Measurements from ENCODE around the gene NTM. TPM values are rescaled to one million over a fixed set of nuclear protein-coding genes. Genes with fewer than 3 reads are reported as not detected.

NTM gene
- total RNA-seq, 2 donors from 2014 or later = not detected

- H3K27me3 ChIP-seq (replicated peaks; ENCODE audit: insufficient read depth) = no peaks in the 10 kb centered on the region
- H3K4me3 ChIP-seq = no peak overlapping the region
- no peak for ATAC-seq (ENCODE audit: insufficient number of reproducible peaks, low FRiP score, low read depth)
- no peak for DNase-seq (ENCODE audit: low spot score)
- H3K27ac ChIP-seq = no peak overlapping the region
- no peaks in the 10 kb centered on the region for H3K9me3 ChIP-seq
- H3K36me3 ChIP-seq = no peaks in the 10 kb centered on the region
- no peak for TF ChIP-seq CTCF (IDR thresholded peaks at IDR 0.05)
- no peaks in the 10 kb centered on the region for H3K4me1 ChIP-seq (ENCODE audit: control insufficient read depth in 1 of 2, low read depth in 2 of 2)
These were observed 388.7 kb downstream of the NTM start for GRCh38 chr11:131759140-131759539.

- TF ChIP-seq CTCF (IDR thresholded peaks at IDR 0.05) = no peak
- ATAC-seq (ENCODE audit: insufficient number of reproducible peaks, low FRiP score, low read depth) (no peak), DNase-seq (ENCODE audit: low spot score) (no peak)
- no peak overlapping the region for H3K27ac ChIP-seq
- no peaks in the 10 kb centered on the region for H3K9me3 ChIP-seq
- H3K4me3 ChIP-seq = no peak overlapping the region
- H3K4me1 ChIP-seq (ENCODE audit: control insufficient read depth in 1 of 2, low read depth in 2 of 2) = no peaks in the 10 kb centered on the region
- H3K27me3 ChIP-seq (replicated peaks; ENCODE audit: insufficient read depth) = no peaks in the 10 kb centered on the region
- no peaks in the 10 kb centered on the region for H3K36me3 ChIP-seq
These were observed 390.0 kb downstream of the NTM start for GRCh38 chr11:131760091-131761061.

- DNase-seq (ENCODE audit: low spot score) (no peak), ATAC-seq (ENCODE audit: insufficient number of reproducible peaks, low FRiP score, low read depth) (no peak)
- Histone ChIP-seq H3K4me3 (no peak overlapping the region), H3K4me1 (ENCODE audit: control insufficient read depth in 1 of 2, low read depth in 2 of 2) (no peaks in the 10 kb centered on the region), H3K27me3 (replicated peaks; ENCODE audit: insufficient read depth) (no peaks in the 10 kb centered on the region), H3K27ac (no peak overlapping the region), H3K36me3 (no peaks in the 10 kb centered on the region), H3K9me3 (no peaks in the 10 kb centered on the region)
- TF ChIP-seq CTCF (IDR thresholded peaks at IDR 0.05) = no peak
These were observed 392.1 kb downstream of the NTM start for GRCh38 chr11:131762346-131763110.

GRCh38 chr11:131763193-131763890, 392.9 kb downstream of the NTM start:
- no peaks in the 10 kb centered on the region for H3K36me3 ChIP-seq
- no peaks in the 10 kb centered on the region for H3K27me3 ChIP-seq (replicated peaks; ENCODE audit: insufficient read depth)
- H3K4me3 ChIP-seq = no peak overlapping the region
- ATAC-seq (ENCODE audit: insufficient number of reproducible peaks, low FRiP score, low read depth) (no peak), DNase-seq (ENCODE audit: low spot score) (no peak)
- H3K9me3 ChIP-seq = no peaks in the 10 kb centered on the region
- TF ChIP-seq CTCF (IDR thresholded peaks at IDR 0.05) = no peak
- H3K27ac ChIP-seq = no peak overlapping the region
- no peaks in the 10 kb centered on the region for H3K4me1 ChIP-seq (ENCODE audit: control insufficient read depth in 1 of 2, low read depth in 2 of 2)

- Histone ChIP-seq H3K9me3 (no peaks in the 10 kb centered on the region), H3K27ac (no peak overlapping the region), H3K4me1 (ENCODE audit: control insufficient read depth in 1 of 2, low read depth in 2 of 2) (no peaks in the 10 kb centered on the region), H3K27me3 (replicated peaks; ENCODE audit: insufficient read depth) (no peaks in the 10 kb centered on the region), H3K36me3 (no peaks in the 10 kb centered on the region), H3K4me3 (no peak overlapping the region)
- DNase-seq (ENCODE audit: low spot score) (no peak), ATAC-seq (ENCODE audit: insufficient number of reproducible peaks, low FRiP score, low read depth) (no peak)
- TF ChIP-seq CTCF (IDR thresholded peaks at IDR 0.05) = no peak
These were observed 393.7 kb downstream of the NTM start for GRCh38 chr11:131764126-131764525.
